K562 (cell line): Measurements from ENCODE around the gene PTGIR. TPM values are rescaled to one million over a fixed set of nuclear protein-coding genes. Genes with fewer than 3 reads are reported as not detected.

Experiments used
- ATAC-seq: fragments of 200-7000 bp; cut with Tn5 transposase; 3 replicates; pipeline ENCODE4 v1.9.1; 2020; ENCODE audit warnings: moderate library complexity
- BruUV-seq: library from RNA; stranded (reverse); fragments of 400-500 nt; replicated peaks from 2 replicates; lab custom pipeline; 2021; lab: Mats Ljungman, UMichigan
- CTCF ChIA-PET: fragments of 300-600 bp; formaldehyde crosslinking; extraction: SDS; loops from one replicate; lab custom pipeline; 2021; ENCODE audit warnings: low intra/inter-chr PET ratio; lab: Yijun Ruan, JAX
- POLR2A ChIA-PET: fragments of 300-600, 350-650 bp; sonication (Branson Sonifier 250); formaldehyde crosslinking; extraction: SDS; loops from one replicate; lab custom pipeline; 2021; ENCODE audit warnings: antibody characterized with exemption, inconsistent platforms; lab: Yijun Ruan, JAX
- DNase-seq, 4 experiments: peaks; one replicate each; pipeline versions ENCODE4 v3.0.0 to v3.0.0-alpha.2; 2011 to 2018; ENCODE audit warnings: low spot score in 3 of 4, mixed read lengths in 3 of 4; ENCODE audit errors: extremely low read depth in 1 of 4
- FAIRE-seq: peaks from 2 replicates; lab custom pipeline; 2011; peaks lifted over from hg19 to GRCh38; lab: Jason Lieb, UNC
- H2AFZ ChIP-seq: 2 replicates; pipeline ENCODE4 v1.6.0; 2011; ENCODE audit warnings: low read depth, low read length, control low read depth, inconsistent platforms
- H3K27ac ChIP-seq: fragments of 200-600 bp; 3 replicates; pipeline ENCODE4 v1.8.0; 2011; ENCODE audit warnings: low read depth, mild to moderate bottlenecking, control low read depth, inconsistent platforms, low read length, moderate library complexity, mixed read lengths; ENCODE audit errors: extremely low read depth
- H3K27me3 ChIP-seq, 2 experiments: fragments of 300-600 bp in 1 of 2; 2 replicates in 1 of 2; 3 replicates in 1 of 2; pipeline versions ENCODE4 v1.6.0 to v1.8.0; 2011; ENCODE audit warnings: inconsistent platforms in 2 of 2, low read length in 2 of 2, mild to moderate bottlenecking in 1 of 2, mixed read lengths in 1 of 2, moderate library complexity in 1 of 2; ENCODE audit not compliant: control insufficient read depth in 2 of 2, insufficient read depth in 2 of 2
- H3K36me3 ChIP-seq: fragments of 300-600 bp; 3 replicates; pipeline ENCODE4 v1.8.0; 2011; ENCODE audit warnings: mild to moderate bottlenecking, low read length, inconsistent platforms; ENCODE audit not compliant: control insufficient read depth, insufficient read depth
- H3K4me1 ChIP-seq, 2 experiments: fragments of 200-600 bp in 1 of 2; replicated peaks in 1 of 2; 2 replicates in 1 of 2; 3 replicates in 1 of 2; pipeline versions ENCODE4 v1.5.1 to v1.8.0; 2011; ENCODE audit warnings: inconsistent platforms in 2 of 2, low read length in 2 of 2, mild to moderate bottlenecking in 1 of 2, mixed read lengths in 1 of 2, moderate library complexity in 1 of 2; ENCODE audit not compliant: control insufficient read depth in 2 of 2, insufficient read depth in 2 of 2
- H3K4me2 ChIP-seq: 2 replicates; pipeline ENCODE4 v1.6.1; 2011; ENCODE audit warnings: low read length, control low read depth, inconsistent platforms, mixed read lengths; ENCODE audit not compliant: insufficient read depth
- H3K4me3 ChIP-seq: fragments of 200-600 bp; sonication (generic), shearing (Covaris generic); 2 replicates; pipeline ENCODE4 v1.5.1; 2016; ENCODE audit warnings: control low read depth, inconsistent platforms
- H3K79me2 ChIP-seq: fragments of 200-600 bp; 3 replicates; pipeline ENCODE4 v1.8.0; 2011; ENCODE audit warnings: low read length, inconsistent platforms; ENCODE audit not compliant: control insufficient read depth, insufficient read depth
- H3K9ac ChIP-seq, 2 experiments: 2 replicates each; pipeline versions ENCODE4 v1.6.0 to v1.6.1; 2011; ENCODE audit warnings: low read depth in 2 of 2, low read length in 2 of 2, control low read depth in 1 of 2, inconsistent platforms in 1 of 2, mild to moderate bottlenecking in 1 of 2, mixed read lengths in 1 of 2; ENCODE audit not compliant: insufficient read depth in 1 of 2
- H3K9me1 ChIP-seq: one replicate; pipeline ENCODE4 v1.6.0; 2011; ENCODE audit warnings: inconsistent platforms, mild to moderate bottlenecking, low read length, moderate library complexity; ENCODE audit not compliant: control insufficient read depth, insufficient read depth
- H3K9me3 ChIP-seq: replicated peaks from 2 replicates; pipeline ENCODE4 v1.5.1; 2011; ENCODE audit warnings: low read depth, low read length, inconsistent platforms; ENCODE audit not compliant: control insufficient read depth, insufficient read depth
- H4K20me1 ChIP-seq: replicated peaks from 2 replicates; pipeline ENCODE4 v1.6.1; 2011; ENCODE audit warnings: low read length, inconsistent platforms, mixed read lengths; ENCODE audit not compliant: control insufficient read depth, insufficient read depth
- ARNT ChIP-seq, 2 experiments: fragments of 450-650 bp; IDR thresholded peaks; 2 replicates each; pipeline ENCODE4 v1.6.1; 2016; ENCODE audit warnings: mild to moderate bottlenecking in 1 of 2
- CHCHD3 ChIP-seq: fragments of 250-450 bp; sonication (Bioruptor Pico); IDR thresholded peaks from 2 replicates; pipeline ENCODE4 v2.1.2; 2022; ENCODE audit warnings: mild to moderate bottlenecking
- FOXP1 ChIP-seq: sonication (generic); formaldehyde crosslinking; IDR thresholded peaks from 2 replicates; pipeline ENCODE4 v1.8.0; 2022; ENCODE audit warnings: mild to moderate bottlenecking, missing genetic modification reagents
- GTF2F1 ChIP-seq: IDR thresholded peaks from 2 replicates; pipeline ENCODE4 v1.6.1; 2011; ENCODE audit warnings: low read depth, low read length, improper control_type of control experiment
- KDM5B ChIP-seq: fragments of 200-600 bp; sonication (generic); IDR thresholded peaks from 2 replicates; pipeline ENCODE4 v1.6.1; 2012; ENCODE audit warnings: low read depth, mild to moderate bottlenecking, moderate library complexity, low read length, control low read depth, inconsistent platforms; ENCODE audit not compliant: insufficient replicate concordance
- LARP7 ChIP-seq: fragments of 450-650 bp; IDR thresholded peaks from 2 replicates; pipeline ENCODE4 v1.6.1; 2016
- POLR2B ChIP-seq: fragments of 450-650 bp; IDR thresholded peaks from 2 replicates; pipeline ENCODE4 v1.6.1; 2018; ENCODE audit warnings: low read depth; ENCODE audit not compliant: partially characterized antibody
- POLR2G ChIP-seq: fragments of 200-400 bp; formaldehyde crosslinking; IDR thresholded peaks from 2 replicates; pipeline ENCODE4 v1.6.1; 2017; ENCODE audit warnings: low read depth, mild to moderate bottlenecking, antibody characterized with exemption, low read length, moderate library complexity
- ZBED1 ChIP-seq: IDR thresholded peaks from 2 replicates; pipeline ENCODE4 v1.6.1; 2014
- ZNF12 ChIP-seq: sonication (generic); formaldehyde crosslinking; IDR thresholded peaks from 2 replicates; pipeline ENCODE4 v1.4.0; 2020; ENCODE audit warnings: mild to moderate bottlenecking, missing genetic modification reagents
- ZNF134 ChIP-seq: fragments of 250-450 bp; sonication (Bioruptor Pico); conservative IDR thresholded peaks from 2 replicates; pipeline ENCODE4 v1.4.0; 2020
- ZNF140 ChIP-seq: fragments of 250-450 bp; sonication (Bioruptor Pico); IDR thresholded peaks from 2 replicates; pipeline ENCODE4 v1.8.0; 2021; ENCODE audit warnings: moderate library complexity, mild to moderate bottlenecking, inconsistent platforms
- ZNF586 ChIP-seq: fragments of 450-650 bp; formaldehyde crosslinking; conservative IDR thresholded peaks from 2 replicates; pipeline ENCODE4 v1.4.0; 2020; ENCODE audit warnings: mild to moderate bottlenecking, moderate library complexity
- ZNF699 ChIP-seq: fragments of 250-450 bp; sonication (Bioruptor Pico); IDR thresholded peaks from 2 replicates; pipeline ENCODE4 v1.8.0; 2021; ENCODE audit warnings: mild to moderate bottlenecking, moderate library complexity; ENCODE audit not compliant: insufficient replicate concordance
- WGBS: fragments of 100-300 bp; shearing (Covaris generic); methylation state at CpG from one replicate; pipeline ENCODE4 v1.1.6; 2016; ENCODE audit warnings: low coverage, mixed read lengths; ENCODE audit not compliant: insufficient coverage; ENCODE audit errors: missing lambda C conversion rate; 5-methylcytosine and 5-hydroxymethylcytosine counted together
- in situ Hi-C: fragments of 300-500 bp; cut with MboI; formaldehyde crosslinking; loops from 4 replicates; pipeline ENCODE4 v1.15.0; 2018; ENCODE audit warnings: inconsistent platforms, mixed read lengths
- intact Hi-C: fragments of 100-400 bp; cut with micrococcal nuclease; formaldehyde crosslinking; loops from 2 replicates; pipeline ENCODE4 v1.14.2; 2022
- polyA plus RNA-seq, 8 experiments: library from polyadenylated mRNA; depleted of rRNA in 4 of 8; stranded (reverse) in 5 of 8; unstranded in 3 of 8; fragments of >200 nt; fragmentation: Nextera tagmentation in 2 of 8; fragmentation: Illumina TruSeq in 1 of 8; extraction: Ambion mirVana in 2 of 8; extraction: Trizol in 1 of 8; gene quantifications; 2 replicates each; pipeline versions ENCODE4 v1.2.1 to v1.2.3, GENCODE V29; 2011 to 2014; ENCODE audit warnings: inconsistent platforms in 1 of 8, missing spikeins in 1 of 8
- total RNA-seq, 7 experiments: library from RNA; depleted of rRNA in 6 of 7; stranded (reverse); fragments of >200 nt in 6 of 7; fragmentation: Illumina TruSeq in 2 of 7; extraction: Trizol in 2 of 7; gene quantifications; 2 replicates each; pipeline versions ENCODE4 v1.2.1 to v1.2.3, GENCODE V29; 2011 to 2021; ENCODE audit warnings: low replicate concordance in 1 of 7
- TF ChIP-seq, protein P1 (sequence below): sonication (generic); IDR thresholded peaks from 2 replicates; pipeline ENCODE4 v1.6.1; 2016
- TF ChIP-seq, protein P2 (sequence below): sonication (generic); formaldehyde crosslinking; IDR thresholded peaks from 2 replicates; pipeline ENCODE4 v1.8.1; 2022; ENCODE audit warnings: missing genetic modification reagents
- TF ChIP-seq, protein P3 (sequence below): fragments of 200-400 bp; formaldehyde crosslinking; IDR thresholded peaks from 2 replicates; pipeline ENCODE4 v1.6.1; 2017; ENCODE audit warnings: mild to moderate bottlenecking, low read depth, low read length, moderate library complexity

Gene PTGIR
- total and polyA plus RNA-seq, 9 of the 15 experiments (the other 6 are each of a cell fraction or from before 2014, with no cell fraction given): 0.11 to 3.4 (median 1.1) TPM; not detected in 1

DNA sequence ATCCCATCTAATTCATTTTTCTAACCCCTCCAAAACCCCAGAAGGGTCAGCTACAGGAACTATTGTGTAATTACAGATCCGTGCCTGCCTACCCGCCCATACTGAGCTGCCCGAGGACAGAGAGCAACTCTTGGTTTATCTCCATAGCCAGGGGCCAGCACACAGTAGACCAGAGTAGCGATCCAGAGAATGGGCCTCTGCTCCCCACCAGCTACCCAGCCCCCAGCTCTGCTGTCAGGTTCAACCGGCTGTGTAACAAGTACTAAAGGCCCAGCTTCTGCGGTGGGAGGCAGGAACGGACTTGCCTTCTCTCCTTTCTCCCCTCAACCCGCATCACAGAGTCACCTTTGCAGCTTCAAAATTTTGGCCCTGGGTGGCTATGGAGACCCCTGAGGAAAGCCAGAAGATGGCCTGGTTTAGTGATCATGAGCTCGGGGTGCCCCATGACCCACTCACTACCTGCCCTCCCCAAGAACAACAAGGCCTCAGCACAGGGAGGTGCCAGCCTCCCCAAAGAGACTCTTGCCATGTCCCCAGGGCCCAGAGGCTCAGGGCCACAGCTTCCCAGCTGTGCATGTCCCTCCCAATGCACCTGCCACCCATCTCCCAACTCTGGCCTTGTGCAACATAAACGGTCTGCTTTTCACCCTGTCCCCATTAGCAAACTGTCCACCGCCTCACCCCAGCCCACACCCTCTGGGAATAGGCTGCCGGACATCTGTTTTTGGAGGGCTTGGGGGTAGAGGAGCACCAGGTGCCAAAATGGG, 18.0 kb downstream of the PTGIR start:
- H3K9me3 ChIP-seq: no peaks in the 10 kb centered on the region
- H3K27ac ChIP-seq: no peak overlapping the region
- ATAC-seq: no peak
- H3K4me1 ChIP-seq: peaks cover 15 to 43% of the 10 kb centered on the region in 2 experiments; a peak in 4 of 5 replicates
- H3K4me3 ChIP-seq: no peak overlapping the region
- in situ Hi-C loops: no loop called here
- CTCF ChIA-PET: no interaction called here
- H2AFZ ChIP-seq: no peak overlapping the region
- peaks cover 41% of the 10 kb centered on the region for H4K20me1 ChIP-seq
- H3K27me3 ChIP-seq: no peaks in the 10 kb centered on the region
- POLR2A ChIA-PET: interaction anchor here (0.6 to 1.3 kb wide), 7 partner anchors 7 to 200 kb away, joined by 3 to 4 read pairs (median 3); no protein-coding TSS in a partner anchor
- DNase-seq: peak in 1 of 4 experiments; percentile 10
- H3K9me1 ChIP-seq: no peaks in the 10 kb centered on the region
- peaks cover 78% of the 10 kb centered on the region; the same call in 2 of the 3 replicates for H3K36me3 ChIP-seq
- no TSS peak for BruUV-seq
- intact Hi-C loops: no loop called here
- FAIRE-seq: no peak
- 0 out of 4 replicates have a peak overlapping the region, but pooled peaks of 1 of the 2 experiments have one; percentile 42 for H3K9ac ChIP-seq
- H3K4me2 ChIP-seq: no peak overlapping the region
- 88% methylated on average over 10 of the region's 12 CpGs for WGBS
- TF ChIP-seq, protein P1, sequence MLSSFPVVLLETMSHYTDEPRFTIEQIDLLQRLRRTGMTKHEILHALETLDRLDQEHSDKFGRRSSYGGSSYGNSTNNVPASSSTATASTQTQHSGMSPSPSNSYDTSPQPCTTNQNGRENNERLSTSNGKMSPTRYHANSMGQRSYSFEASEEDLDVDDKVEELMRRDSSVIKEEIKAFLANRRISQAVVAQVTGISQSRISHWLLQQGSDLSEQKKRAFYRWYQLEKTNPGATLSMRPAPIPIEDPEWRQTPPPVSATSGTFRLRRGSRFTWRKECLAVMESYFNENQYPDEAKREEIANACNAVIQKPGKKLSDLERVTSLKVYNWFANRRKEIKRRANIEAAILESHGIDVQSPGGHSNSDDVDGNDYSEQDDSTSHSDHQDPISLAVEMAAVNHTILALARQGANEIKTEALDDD: no peak
- TF ChIP-seq ZNF12 (no peak), POLR2B (no peak), ZNF134 (no peak), GTF2F1 (no peak), CHCHD3 (CRISPR knock-in tag) (no peak), ZNF586 (CRISPR knock-in tag) (no peak), ARNT (IDR thresholded peaks at IDR 0.05) (no peak), FOXP1 (CRISPR knock-in tag) (no peak), POLR2G (no peak), ZBED1 (no peak), LARP7 (no peak), ZNF140 (no peak), ZNF699 (CRISPR knock-in tag) (no peak), KDM5B (no peak)
- TF ChIP-seq, protein P2, sequence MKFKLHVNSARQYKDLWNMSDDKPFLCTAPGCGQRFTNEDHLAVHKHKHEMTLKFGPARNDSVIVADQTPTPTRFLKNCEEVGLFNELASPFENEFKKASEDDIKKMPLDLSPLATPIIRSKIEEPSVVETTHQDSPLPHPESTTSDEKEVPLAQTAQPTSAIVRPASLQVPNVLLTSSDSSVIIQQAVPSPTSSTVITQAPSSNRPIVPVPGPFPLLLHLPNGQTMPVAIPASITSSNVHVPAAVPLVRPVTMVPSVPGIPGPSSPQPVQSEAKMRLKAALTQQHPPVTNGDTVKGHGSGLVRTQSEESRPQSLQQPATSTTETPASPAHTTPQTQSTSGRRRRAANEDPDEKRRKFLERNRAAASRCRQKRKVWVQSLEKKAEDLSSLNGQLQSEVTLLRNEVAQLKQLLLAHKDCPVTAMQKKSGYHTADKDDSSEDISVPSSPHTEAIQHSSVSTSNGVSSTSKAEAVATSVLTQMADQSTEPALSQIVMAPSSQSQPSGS: no peak
- TF ChIP-seq, protein P3, sequence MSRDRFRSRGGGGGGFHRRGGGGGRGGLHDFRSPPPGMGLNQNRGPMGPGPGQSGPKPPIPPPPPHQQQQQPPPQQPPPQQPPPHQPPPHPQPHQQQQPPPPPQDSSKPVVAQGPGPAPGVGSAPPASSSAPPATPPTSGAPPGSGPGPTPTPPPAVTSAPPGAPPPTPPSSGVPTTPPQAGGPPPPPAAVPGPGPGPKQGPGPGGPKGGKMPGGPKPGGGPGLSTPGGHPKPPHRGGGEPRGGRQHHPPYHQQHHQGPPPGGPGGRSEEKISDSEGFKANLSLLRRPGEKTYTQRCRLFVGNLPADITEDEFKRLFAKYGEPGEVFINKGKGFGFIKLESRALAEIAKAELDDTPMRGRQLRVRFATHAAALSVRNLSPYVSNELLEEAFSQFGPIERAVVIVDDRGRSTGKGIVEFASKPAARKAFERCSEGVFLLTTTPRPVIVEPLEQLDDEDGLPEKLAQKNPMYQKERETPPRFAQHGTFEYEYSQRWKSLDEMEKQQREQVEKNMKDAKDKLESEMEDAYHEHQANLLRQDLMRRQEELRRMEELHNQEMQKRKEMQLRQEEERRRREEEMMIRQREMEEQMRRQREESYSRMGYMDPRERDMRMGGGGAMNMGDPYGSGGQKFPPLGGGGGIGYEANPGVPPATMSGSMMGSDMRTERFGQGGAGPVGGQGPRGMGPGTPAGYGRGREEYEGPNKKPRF: no peak
- TF ChIP-seq, all 486 proteins: peak for 0
- H3K79me2 ChIP-seq: peaks cover 42% of the 10 kb centered on the region
